Osteoblast (primary cell): Measurements from ENCODE around the gene CREB3. TPM values are rescaled to one million over a fixed set of nuclear protein-coding genes. Genes with fewer than 3 reads are reported as not detected.

ENCODE experiments used
- DNase-seq: peaks from one replicate; pipeline ENCODE4 v3.0.0; 2011; ENCODE audit warnings: low spot score, mixed read lengths; ENCODE audit not compliant: insufficient read length; ENCODE audit errors: missing footprints
- H2AFZ ChIP-seq: 2 replicates; pipeline ENCODE4 v1.6.0; 2011; ENCODE audit warnings: mild to moderate bottlenecking, low read length
- H3K27ac ChIP-seq: 2 replicates; pipeline ENCODE4 v1.5.1; 2011; ENCODE audit warnings: mild to moderate bottlenecking, low read depth, low read length, moderate library complexity
- H3K27me3 ChIP-seq: 2 replicates; pipeline ENCODE4 v1.6.0; 2012; ENCODE audit warnings: mild to moderate bottlenecking, control low read depth, inconsistent platforms, low read length, moderate library complexity; ENCODE audit not compliant: insufficient read depth
- H3K36me3 ChIP-seq: 2 replicates; pipeline ENCODE4 v1.5.1; 2011; ENCODE audit warnings: mild to moderate bottlenecking, low read length, control low read depth, moderate library complexity; ENCODE audit not compliant: insufficient read depth
- H3K4me1 ChIP-seq: 2 replicates; pipeline ENCODE4 v1.5.1; 2011; ENCODE audit warnings: mild to moderate bottlenecking, low read length, control low read depth, moderate library complexity; ENCODE audit not compliant: insufficient read depth
- H3K4me2 ChIP-seq: 2 replicates; pipeline ENCODE4 v1.6.0; 2011; ENCODE audit warnings: mild to moderate bottlenecking, low read length; ENCODE audit not compliant: insufficient read depth
- H3K4me3 ChIP-seq: fragments of 200-600 bp; sonication (generic); 3 replicates; pipeline ENCODE4 v1.5.1; 2012; ENCODE audit warnings: mild to moderate bottlenecking, low read length, inconsistent platforms; ENCODE audit not compliant: insufficient read depth
- H3K79me2 ChIP-seq: 2 replicates; pipeline ENCODE4 v1.6.0; 2012; ENCODE audit warnings: mild to moderate bottlenecking, low read length, control low read depth, inconsistent platforms; ENCODE audit not compliant: insufficient read depth
- H3K9me3 ChIP-seq: 2 replicates; pipeline ENCODE4 v1.5.1; 2011; ENCODE audit warnings: low read depth, low read length, control low read depth
- H4K20me1 ChIP-seq: 2 replicates; pipeline ENCODE4 v1.6.0; 2012; ENCODE audit warnings: mild to moderate bottlenecking, low read length, control low read depth; ENCODE audit not compliant: insufficient read depth
- CTCF ChIP-seq: IDR thresholded peaks from 2 replicates; pipeline ENCODE4 v1.5.1; 2011; ENCODE audit warnings: mild to moderate bottlenecking, low read depth, low read length, moderate library complexity; ENCODE audit errors: extremely low read depth
- total RNA-seq: library from RNA; depleted of rRNA; stranded (reverse); fragments of >200 nt; gene quantifications from 2 replicates; pipeline ENCODE4 v1.2.3, GENCODE V29; 2012

The CREB3 gene
- total RNA-seq, 1 donor, result 64.8 TPM

GRCh38 chr9:35686222-35687203, 46.0 kb upstream of the CREB3 start:
- peak overlapping the region; percentile 93 for H3K4me3 ChIP-seq
- H3K9me3 ChIP-seq, result no peaks in the 10 kb centered on the region
- peaks cover 71% of the 10 kb centered on the region for H3K36me3 ChIP-seq
- peaks cover 55% of the 10 kb centered on the region for H3K4me1 ChIP-seq
- peak; percentile 93 for DNase-seq
- peaks cover 52% of the 10 kb centered on the region for H3K79me2 ChIP-seq
- peak overlapping the region; percentile 100 for H3K4me2 ChIP-seq
- no peak for TF ChIP-seq CTCF
- H3K27ac ChIP-seq, result peak overlapping the region; percentile 83
- no peaks in the 10 kb centered on the region for H3K27me3 ChIP-seq
- no peak overlapping the region for H2AFZ ChIP-seq
- H4K20me1 ChIP-seq, result peaks cover 81% of the 10 kb centered on the region

- H3K79me2 ChIP-seq, result peaks cover 52% of the 10 kb centered on the region
Measured at GRCh38 chr9:35687306-35687705, 45.2 kb upstream of the CREB3 start.

GRCh38 chr9:35687972-35688557, 44.4 kb upstream of the CREB3 start:
- peak overlapping the region; percentile 100 for H3K4me2 ChIP-seq
- H3K9me3 ChIP-seq, result no peaks in the 10 kb centered on the region
- H3K27ac ChIP-seq, result peak overlapping the region; percentile 83
- H3K79me2 ChIP-seq, result peaks cover 52% of the 10 kb centered on the region
- H4K20me1 ChIP-seq, result peaks cover 66% of the 10 kb centered on the region
- H3K4me1 ChIP-seq, result peaks cover 53% of the 10 kb centered on the region
- H3K36me3 ChIP-seq, result peaks cover 56% of the 10 kb centered on the region
- peak overlapping the region; percentile 93 for H3K4me3 ChIP-seq
- TF ChIP-seq CTCF, result no peak
- no peaks in the 10 kb centered on the region for H3K27me3 ChIP-seq
- H2AFZ ChIP-seq, result no peak overlapping the region
- DNase-seq, result peak; percentile 79

More at GRCh38 chr9:35687306-35687705, 45.2 kb upstream of the CREB3 start:
- H3K36me3 ChIP-seq, result peaks cover 63% of the 10 kb centered on the region
- H3K4me1 ChIP-seq, result peaks cover 56% of the 10 kb centered on the region
- peak overlapping the region; percentile 100 for H3K4me2 ChIP-seq
- H3K27ac ChIP-seq, result peak overlapping the region; percentile 83
- no peak for TF ChIP-seq CTCF
- H3K9me3 ChIP-seq, result no peaks in the 10 kb centered on the region
- H2AFZ ChIP-seq, result no peak overlapping the region
- peak; percentile 52 for DNase-seq
- H3K27me3 ChIP-seq, result no peaks in the 10 kb centered on the region
- H4K20me1 ChIP-seq, result peaks cover 73% of the 10 kb centered on the region
- peak overlapping the region; percentile 93 for H3K4me3 ChIP-seq
